ENCODE data around the gene ACBD6.
A peak's percentile ranks its signal among the peaks of the same experiment; 100 is the strongest.

The ACBD6 gene

GRCh38 chr1:180253585-180254495 lies 248.5 kb downstream of the ACBD6 start:
- DNase-seq = no peak

GRCh38 chr1:180252638-180253536 lies 249.5 kb downstream of the ACBD6 start:
- DNase-seq = peak; percentile 14

GRCh38 chr1:180251526-180252305 lies 250.7 kb downstream of the ACBD6 start:
- DNase-seq = no peak

- no peak for DNase-seq
Observed at GRCh38 chr1:180250883-180251509, 251.4 kb downstream of the ACBD6 start.

- no peak for DNase-seq
Observed at GRCh38 chr1:180250499-180250770, 251.9 kb downstream of the ACBD6 start.

GRCh38 chr1:180249725-180250498 lies 252.5 kb downstream of the ACBD6 start:
- DNase-seq = no peak

GRCh38 chr1:180248731-180249681 lies 253.4 kb downstream of the ACBD6 start:
- DNase-seq = no peak

GRCh38 chr1:180248176-180248575 lies 254.2 kb downstream of the ACBD6 start:
- no peak for DNase-seq

- no peak for DNase-seq
Observed at GRCh38 chr1:180247580-180247979, 254.8 kb downstream of the ACBD6 start.

- no peak for DNase-seq
Observed at GRCh38 chr1:180247061-180247460, 255.3 kb downstream of the ACBD6 start.

- DNase-seq = no peak
Observed at GRCh38 chr1:180246579-180246978, 255.8 kb downstream of the ACBD6 start.

- no peak for DNase-seq
Observed at GRCh38 chr1:180244840-180245239, 257.5 kb downstream of the ACBD6 start.

- DNase-seq = no peak
Observed at GRCh38 chr1:180243517-180244221, 258.7 kb downstream of the ACBD6 start.

- no peak for DNase-seq
Observed at GRCh38 chr1:180241716-180242544, 260.4 kb downstream of the ACBD6 start.

- DNase-seq = no peak
Observed at GRCh38 chr1:180239145-180240096, 263.0 kb downstream of the ACBD6 start.

GRCh38 chr1:180238675-180239074 lies 263.7 kb downstream of the ACBD6 start:
- DNase-seq = no peak

Measured in effector CD8-positive, alpha-beta T cell (primary cell).